Hepatocyte (in vitro differentiated cells): ENCODE measurements around the gene TNFRSF14.

Experiments used
- EZH2 ChIP-seq: fragments of 200-600 bp; sonication (generic); IDR thresholded peaks from 2 replicates; pipeline ENCODE4 v1.6.1; 2016; ENCODE audit warnings: antibody characterized with exemption, mild to moderate bottlenecking, borderline replicate concordance
- EZH2phosphoT487 ChIP-seq: fragments of 200-600 bp; sonication (generic); IDR thresholded peaks from one replicate; pipeline ENCODE4 v1.6.1; 2018; ENCODE audit warnings: antibody characterized with exemption, mild to moderate bottlenecking, low read depth, moderate library complexity; ENCODE audit not compliant: unreplicated experiment, severe bottlenecking
- TF ChIP-seq, protein P1 (sequence below): fragments of 200-600 bp; sonication (generic); IDR thresholded peaks from 2 replicates; pipeline ENCODE4 v1.5.1; 2016; ENCODE audit warnings: antibody characterized with exemption, mild to moderate bottlenecking; ENCODE audit not compliant: poor library complexity

DNA sequence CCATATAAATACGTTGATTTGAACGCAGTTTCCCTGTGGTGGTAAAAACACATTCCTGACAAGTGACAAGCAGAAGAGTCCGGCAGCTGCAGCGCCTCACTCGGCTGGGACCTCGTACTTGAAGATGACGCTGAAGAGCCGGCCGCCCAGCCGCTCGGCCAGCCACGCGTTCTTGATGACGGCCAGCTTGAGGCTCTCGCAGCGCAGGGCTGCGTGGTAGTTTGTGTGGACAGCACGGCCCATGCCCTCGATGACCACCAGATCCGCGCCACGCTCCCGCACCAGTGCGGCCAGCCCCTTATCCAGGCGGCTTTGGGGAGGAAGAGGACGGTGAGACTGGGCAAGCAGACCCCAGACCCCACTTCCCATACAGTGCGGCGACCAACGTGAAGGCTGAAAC is 47.4 kb upstream of the TNFRSF14 start:
- TF ChIP-seq, protein P1, sequence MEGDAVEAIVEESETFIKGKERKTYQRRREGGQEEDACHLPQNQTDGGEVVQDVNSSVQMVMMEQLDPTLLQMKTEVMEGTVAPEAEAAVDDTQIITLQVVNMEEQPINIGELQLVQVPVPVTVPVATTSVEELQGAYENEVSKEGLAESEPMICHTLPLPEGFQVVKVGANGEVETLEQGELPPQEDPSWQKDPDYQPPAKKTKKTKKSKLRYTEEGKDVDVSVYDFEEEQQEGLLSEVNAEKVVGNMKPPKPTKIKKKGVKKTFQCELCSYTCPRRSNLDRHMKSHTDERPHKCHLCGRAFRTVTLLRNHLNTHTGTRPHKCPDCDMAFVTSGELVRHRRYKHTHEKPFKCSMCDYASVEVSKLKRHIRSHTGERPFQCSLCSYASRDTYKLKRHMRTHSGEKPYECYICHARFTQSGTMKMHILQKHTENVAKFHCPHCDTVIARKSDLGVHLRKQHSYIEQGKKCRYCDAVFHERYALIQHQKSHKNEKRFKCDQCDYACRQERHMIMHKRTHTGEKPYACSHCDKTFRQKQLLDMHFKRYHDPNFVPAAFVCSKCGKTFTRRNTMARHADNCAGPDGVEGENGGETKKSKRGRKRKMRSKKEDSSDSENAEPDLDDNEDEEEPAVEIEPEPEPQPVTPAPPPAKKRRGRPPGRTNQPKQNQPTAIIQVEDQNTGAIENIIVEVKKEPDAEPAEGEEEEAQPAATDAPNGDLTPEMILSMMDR: no peak
- TF ChIP-seq EZH2phosphoT487 (no peak), EZH2 (no peak)
